HG03442 (cell line): ENCODE results near the gene CS.
A peak's percentile ranks its signal among the peaks of the same experiment; 100 is the strongest.
"Not testable (repeated sequence)": the region's sequence is repeated elsewhere in the genome, so short reads cannot be mapped to it uniquely, and the experiment has no call there.

Source experiments
- ATAC-seq: cut with Tn5 transposase; IDR thresholded peaks from one replicate; pipeline ENCODE4 v1.9.1; 2021; ENCODE audit warnings: mild to moderate bottlenecking, moderate library complexity; ENCODE audit not compliant: unreplicated experiment

Gene CS

GRCh38 chr12:56321610-56322009 lies 21.5 kb upstream of the CS start:
- ATAC-seq, result not testable (repeated sequence)

DNA sequence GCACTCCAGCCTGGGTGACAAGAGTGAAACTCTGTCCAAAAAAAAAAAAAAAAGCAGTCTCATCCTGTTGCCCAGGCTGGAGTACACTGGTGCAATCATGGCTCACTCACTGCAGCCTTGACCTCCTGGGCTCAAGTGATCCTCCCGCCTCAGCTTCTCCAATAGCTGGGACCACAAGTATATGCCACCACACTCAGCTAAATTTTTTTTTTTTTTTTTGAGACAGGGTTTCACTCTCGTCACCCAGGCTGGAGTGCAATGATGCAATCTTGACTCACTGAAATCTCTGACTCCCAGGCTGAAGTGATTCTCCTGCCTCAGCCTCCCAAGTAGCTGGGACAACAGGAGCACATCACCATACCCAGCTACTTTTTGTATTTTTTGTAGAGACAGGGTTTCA lies 20.9 kb upstream of the CS start:
- no peak for ATAC-seq

GRCh38 chr12:56317675-56318074 lies 17.5 kb upstream of the CS start:
- no peak for ATAC-seq

DNA sequence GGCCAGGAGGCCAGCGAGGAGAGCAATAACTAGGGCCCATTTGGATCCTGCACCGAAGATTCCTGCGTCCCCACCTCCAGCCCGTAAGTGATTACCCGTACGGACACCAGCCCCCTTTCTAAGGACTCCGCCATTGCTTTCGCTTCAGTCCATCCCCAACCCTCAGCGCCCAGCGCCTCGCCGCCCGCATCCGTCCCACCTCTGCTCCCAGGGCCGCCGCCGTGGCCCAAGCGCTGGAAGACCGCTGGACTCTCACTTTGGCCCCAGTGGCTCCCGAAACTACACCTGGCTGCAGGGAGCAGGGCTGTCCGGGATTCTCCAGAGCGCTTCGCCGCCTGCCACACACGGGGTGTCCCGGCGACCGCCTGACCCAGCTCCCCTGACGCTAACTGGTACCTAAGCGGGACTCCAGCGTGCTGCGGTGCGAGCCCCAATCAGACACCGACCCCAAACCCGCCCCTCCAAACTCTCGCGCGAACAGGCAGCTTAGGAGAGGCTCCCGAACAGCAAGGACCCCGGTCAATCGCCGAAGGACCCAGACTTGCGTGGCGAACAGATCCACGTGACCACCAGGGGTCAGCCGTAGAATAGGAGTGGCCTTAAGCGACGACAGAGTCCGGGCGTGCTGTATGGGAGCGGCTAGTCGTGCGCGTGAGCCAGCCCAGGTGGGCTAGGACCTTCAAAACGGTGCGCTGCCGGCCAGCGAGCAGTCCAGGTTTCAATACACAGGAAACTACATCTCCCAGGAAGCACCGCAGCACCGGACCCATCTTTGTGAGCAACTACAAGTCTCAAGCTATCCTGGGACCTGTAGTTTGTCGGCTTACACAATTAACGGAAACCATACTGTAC lies 15.7 kb upstream of the CS start, which contains the start of gene CNPY2:
Gene CNPY2 (minus strand): TSS at position 367 of the 852 bp plus-strand sequence. CDS start 771 bp downstream, outside the sequence.
- ATAC-seq, result peak; percentile 86

- ATAC-seq, result no peak
Observed at GRCh38 chr12:56315249-56315621, 15.1 kb upstream of the CS start.

- no peak for ATAC-seq
Observed at GRCh38 chr12:56311003-56311402, 10.9 kb upstream of the CS start.

DNA sequence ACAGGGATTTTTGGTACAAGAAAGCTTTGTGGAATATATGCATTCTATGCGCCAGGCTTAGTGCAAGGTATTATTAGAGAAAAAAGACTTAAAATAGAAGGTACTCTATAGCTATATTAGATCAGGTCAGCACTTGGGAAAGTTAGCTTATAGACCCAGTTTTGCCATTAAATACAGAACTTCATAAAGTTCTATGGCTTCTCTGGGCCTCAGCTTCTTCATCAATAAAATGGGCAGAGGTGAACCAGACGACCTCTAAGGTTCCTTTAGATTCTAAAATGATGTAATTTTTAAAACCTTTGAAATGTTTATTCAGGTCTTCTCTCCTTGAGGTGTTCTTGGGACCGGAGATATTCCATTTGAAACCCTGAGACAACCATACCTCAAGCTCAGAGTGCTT lies 8.6 kb upstream of the CS start:
- no peak for ATAC-seq

DNA sequence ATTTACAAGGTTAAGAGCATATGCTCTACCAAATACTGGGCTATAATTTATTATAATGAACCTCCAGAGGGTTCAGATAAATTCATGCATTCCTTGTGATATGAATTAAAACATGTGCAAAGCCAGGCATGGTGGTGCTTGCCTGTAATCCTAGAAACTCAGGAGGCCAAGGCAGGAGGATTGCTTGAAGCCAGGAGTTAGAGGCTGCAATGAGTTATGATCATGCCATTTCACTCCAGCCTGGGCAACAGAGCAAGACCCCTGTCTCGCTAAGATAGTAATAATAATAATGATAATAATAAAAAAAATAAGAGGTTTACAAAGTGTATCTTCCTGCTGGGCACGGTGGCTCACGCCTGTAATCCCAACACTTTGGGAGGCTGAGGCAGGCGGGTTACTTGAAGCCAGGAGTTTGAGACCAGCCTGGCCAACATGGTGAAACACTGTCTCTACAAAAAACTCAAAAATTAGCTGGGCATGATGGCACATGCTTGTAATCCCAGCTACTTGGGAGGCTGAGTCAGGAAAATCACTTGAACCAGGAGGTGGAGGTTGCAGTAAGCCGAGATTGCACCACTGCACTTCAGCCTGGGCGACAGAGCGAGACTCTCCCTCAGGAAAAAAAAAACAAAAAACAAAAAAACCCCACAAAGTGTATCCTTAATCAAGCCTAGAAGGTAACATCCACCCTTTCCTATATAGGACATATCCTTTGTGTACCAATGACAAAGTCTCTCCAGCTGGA lies 7.3 kb upstream of the CS start:
- ATAC-seq, result no peak

DNA sequence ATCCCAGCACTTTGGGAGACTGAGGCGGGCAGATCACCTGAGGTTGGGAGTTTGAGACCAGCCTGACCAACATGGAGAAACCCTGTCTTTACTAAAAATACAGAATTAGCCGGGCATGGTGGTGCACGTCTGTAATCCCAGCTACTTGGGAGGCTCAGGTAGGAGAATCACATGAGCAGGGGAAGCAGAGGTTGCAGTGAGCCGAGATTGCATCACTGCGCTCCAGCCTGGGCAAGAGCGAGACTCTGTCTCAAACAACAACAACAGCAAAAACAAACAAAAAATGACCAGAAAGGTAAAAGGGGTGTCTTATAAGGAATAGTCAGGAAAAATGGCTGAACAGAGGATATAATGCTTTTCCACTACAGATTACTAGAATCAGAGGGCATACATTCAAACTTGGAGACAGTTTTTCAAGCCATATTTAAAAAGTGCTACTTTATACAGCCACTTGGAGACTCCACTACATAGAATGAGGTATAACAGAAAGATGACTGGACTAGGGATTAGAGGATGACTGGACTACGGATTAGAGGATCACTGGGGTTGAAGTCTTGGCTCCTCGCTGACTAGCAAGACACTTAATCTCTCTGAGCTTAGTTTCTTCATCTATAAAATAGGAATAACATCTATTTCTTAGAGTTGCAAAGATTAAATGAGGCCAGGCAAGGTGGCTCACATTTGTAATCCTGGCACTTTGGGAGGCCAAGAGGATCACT lies 4.9 kb upstream of the CS start:
- no peak for ATAC-seq

DNA sequence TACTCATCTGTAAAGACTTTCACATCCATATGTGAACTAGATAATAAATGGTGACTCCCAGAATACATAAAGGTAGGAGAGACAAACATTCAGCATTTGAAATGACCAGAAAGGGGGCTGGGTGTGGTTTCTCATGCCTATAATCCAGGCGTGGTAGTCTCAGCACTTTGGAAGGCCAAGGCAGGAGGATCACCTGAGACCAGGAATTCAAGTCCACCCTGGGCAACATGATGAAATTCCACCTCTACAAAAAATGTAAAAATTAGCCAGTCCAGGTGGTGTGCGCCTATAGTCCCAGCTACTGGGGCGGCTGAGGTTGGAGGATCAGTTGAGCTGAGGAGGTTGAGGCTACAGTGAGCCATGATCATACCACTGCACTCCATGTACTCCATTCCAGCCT lies 4.1 kb upstream of the CS start:
- no peak for ATAC-seq

DNA sequence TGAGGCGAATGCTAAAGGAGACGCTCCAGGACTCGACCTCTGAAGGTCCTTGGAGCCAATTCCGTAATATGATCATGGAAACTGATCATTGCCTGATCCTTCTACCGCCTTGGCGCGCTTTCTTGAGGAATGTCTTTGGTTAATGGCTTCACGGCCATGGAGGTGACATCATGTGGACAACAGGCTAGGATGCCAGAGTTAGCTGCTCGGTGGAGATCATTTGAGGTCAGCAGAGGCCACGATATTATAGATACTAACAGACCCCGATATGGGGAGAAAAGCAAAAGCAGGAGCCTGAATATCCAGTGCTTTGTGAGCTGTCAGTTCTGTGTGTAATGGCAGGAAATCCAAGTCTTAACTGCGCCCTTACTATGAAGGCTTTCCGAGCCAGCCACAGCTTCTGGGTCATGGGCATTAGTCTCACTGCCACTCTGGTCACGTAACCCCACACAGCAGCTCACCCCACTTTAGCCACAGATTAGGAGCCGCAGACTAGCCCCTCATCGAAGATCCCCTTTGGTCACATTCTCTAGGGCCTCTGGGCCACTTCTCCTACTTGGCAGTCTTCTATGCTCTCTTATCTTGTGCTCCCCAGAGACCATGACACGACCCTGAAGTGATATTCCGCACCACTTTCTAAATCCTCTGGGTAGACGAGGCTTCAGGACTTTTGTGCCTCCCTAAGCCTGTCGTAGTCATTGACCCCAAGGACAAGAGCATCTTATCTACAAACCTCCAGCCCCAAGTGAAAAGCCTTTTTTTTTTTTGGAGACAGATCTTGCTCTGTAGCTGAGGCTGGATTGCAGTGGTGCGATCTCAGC lies 724 bp upstream of the CS start:
- no peak for ATAC-seq

GRCh38 chr12:56299308-56299852 lies 750 bp downstream of the CS start:
- ATAC-seq, result no peak

GRCh38 chr12:56298828-56299227 lies 1.3 kb downstream of the CS start:
- no peak for ATAC-seq

DNA sequence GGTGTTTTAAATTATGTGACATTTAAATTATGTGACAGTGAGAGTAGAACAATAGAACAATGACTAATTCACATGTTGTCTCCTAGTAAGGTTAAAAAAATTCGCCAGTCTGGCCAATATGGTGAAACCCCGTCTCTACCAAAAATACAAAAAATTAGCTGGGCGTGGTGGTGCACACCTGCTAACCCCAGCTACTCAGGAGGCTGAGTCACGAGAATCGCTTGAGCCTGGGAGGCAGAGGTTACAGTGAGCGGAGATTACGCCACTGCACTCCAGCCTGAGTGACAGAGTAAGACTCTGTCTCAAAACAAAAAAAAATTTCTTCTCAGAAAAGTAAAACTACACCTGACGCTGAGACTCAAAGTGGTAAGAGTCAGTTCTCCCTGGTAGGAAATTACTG lies 2.7 kb downstream of the CS start:
- no peak for ATAC-seq

DNA sequence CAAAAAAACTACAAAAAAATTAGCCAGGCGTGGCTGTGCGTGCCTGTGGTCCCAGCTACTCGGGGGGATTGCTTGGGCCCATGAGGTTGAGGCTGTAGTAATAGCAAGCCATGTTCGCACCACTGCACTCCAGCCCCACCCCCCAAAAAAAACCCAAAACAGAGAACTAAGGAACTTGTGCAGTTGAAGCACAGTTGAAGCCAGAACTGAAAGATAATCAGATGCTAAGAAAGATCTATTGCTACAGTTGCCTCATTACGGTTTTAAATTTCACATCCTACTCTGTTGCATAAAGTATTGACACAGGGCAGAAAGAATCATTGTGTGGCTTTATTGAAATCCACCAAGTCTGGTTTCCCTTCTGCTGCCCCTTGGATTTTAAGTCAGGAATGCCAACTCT lies 3.8 kb downstream of the CS start:
- ATAC-seq, result no peak

GRCh38 chr12:56293795-56294194 lies 6.3 kb downstream of the CS start:
- ATAC-seq, result no peak

GRCh38 chr12:56288705-56289387 lies 11.3 kb downstream of the CS start:
- ATAC-seq, result no peak

DNA sequence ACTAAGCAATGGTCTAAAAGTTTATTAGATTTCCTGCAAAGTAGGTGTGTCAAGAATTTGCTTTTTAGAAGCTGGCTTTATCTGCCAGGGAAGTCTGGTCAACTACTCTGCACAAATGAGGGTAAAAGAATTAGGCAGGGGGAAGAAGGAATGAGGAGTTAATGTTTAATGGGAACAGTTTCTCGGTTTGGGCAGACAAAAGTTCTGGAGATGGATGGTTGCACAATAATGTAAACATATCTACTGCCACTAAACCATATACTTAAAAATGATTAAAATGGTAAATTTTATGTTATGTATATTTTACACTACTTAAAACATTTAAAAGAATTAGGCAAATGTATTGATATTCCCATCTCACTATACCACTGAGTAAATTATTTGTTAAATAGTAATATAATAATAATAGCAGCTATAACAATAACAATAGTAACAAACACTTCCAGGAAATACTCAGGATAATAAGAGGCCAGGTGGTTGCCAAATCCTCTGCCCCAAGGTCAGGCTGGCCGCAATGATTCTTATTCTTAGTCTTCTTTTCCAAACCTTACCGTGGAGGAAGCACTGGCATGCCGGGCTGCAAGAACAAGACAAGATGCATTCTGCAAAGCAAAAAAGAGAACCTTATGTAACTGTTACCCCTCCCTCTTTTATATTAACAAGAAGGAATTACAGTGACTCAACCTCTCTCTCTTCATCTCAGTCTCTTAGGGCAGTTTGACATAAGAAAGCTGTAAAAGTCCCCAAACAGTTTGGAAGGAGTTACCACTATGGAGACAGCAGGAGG lies 13.9 kb downstream of the CS start:
- ATAC-seq, result no peak

GRCh38 chr12:56284263-56284662 lies 15.9 kb downstream of the CS start:
- ATAC-seq, result not testable (repeated sequence)
